Testis (tissue), 2 donors: ENCODE measurements around the gene TRPM4.

Experiments used
- CTCF ChIP-seq, 3 experiments: fragments of 450-650 bp in 2 of 3; fragments of 200-600 bp in 1 of 3; sonication (generic) in 1 of 3; IDR thresholded peaks; one replicate each; pipeline ENCODE4 v1.5.1; 2016 to 2019; ENCODE audit warnings: antibody characterized with exemption in 3 of 3, mild to moderate bottlenecking in 2 of 3, moderate library complexity in 1 of 3
- POLR2A ChIP-seq: fragments of 450-650 bp; IDR thresholded peaks from one replicate; pipeline ENCODE4 v1.6.1; 2017; ENCODE audit warnings: antibody characterized with exemption, mild to moderate bottlenecking, moderate library complexity

DNA sequence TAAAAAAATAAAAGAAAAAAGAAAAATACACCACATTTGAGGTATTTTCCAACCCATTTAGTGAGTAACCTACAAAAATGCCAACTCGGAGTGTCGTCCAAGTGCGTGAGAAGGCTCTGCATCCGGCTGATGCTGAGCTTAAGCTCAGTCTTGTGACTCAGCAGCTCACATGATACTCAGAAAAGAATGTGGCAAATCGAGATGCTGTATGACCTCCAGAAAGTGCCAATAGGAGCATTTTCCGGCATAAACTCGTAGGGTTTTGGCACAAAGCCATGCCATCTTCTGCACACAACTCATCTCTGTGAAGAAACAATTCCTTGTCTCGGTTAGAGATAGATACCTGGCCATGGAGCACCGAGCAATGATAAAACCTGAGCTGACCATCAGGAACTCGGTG is 58.5 kb downstream of the TRPM4 start:
- TF ChIP-seq CTCF (IDR thresholded peaks at IDR 0.05) (no peak), POLR2A (no peak)
